BLaER1 (cell line): ENCODE results near the gene PTPN2.

Experiments used
- H3K27ac ChIP-seq: shearing (Covaris generic); formaldehyde crosslinking; 2 replicates; pipeline ENCODE4 v1.8.1; 2022
- H3K27me3 ChIP-seq: shearing (Covaris generic); formaldehyde crosslinking; 2 replicates; pipeline ENCODE4 v1.8.1; 2022
- H3K36me3 ChIP-seq: shearing (Covaris generic); formaldehyde crosslinking; 2 replicates; pipeline ENCODE4 v1.8.1; 2022
- H3K4me1 ChIP-seq: shearing (Covaris generic); formaldehyde crosslinking; 2 replicates; pipeline ENCODE4 v1.8.1; 2022
- H3K4me2 ChIP-seq: shearing (Covaris generic); formaldehyde crosslinking; 2 replicates; pipeline ENCODE4 v1.8.1; 2022
- H3K4me3 ChIP-seq: shearing (Covaris generic); formaldehyde crosslinking; 2 replicates; pipeline ENCODE4 v1.8.1; 2022
- H3K9ac ChIP-seq: shearing (Covaris generic); formaldehyde crosslinking; 2 replicates; pipeline ENCODE4 v1.8.1; 2022
- H3K9me3 ChIP-seq: shearing (Covaris generic); formaldehyde crosslinking; 2 replicates; pipeline ENCODE4 v1.8.1; 2022
- H4K20me1 ChIP-seq: shearing (Covaris generic); formaldehyde crosslinking; 2 replicates; pipeline ENCODE4 v1.8.1; 2022
- Cebpa-rat ChIP-seq: shearing (Covaris generic); IDR thresholded peaks from 2 replicates; pipeline ENCODE4 v1.8.1; 2022

PTPN2 gene

DNA sequence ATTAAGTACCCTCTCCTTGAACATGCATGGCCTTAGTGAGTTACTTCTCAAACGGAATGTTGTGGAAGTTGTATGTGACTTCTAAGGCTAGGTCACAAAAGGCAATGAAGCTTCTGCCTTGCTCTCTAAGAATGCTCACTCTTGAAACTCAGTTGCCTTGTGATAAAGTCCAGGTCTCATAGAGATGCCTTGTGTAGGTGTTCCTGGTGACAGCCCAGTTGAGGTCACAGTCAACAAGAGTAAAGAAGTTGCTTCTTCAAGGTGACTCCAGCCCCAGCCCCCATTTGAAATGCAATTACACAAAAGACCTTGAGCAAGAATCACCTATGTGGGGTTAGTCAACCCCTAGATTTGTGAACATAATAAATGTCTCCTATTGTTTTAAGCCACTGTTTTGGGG lies 35.6 kb downstream of the PTPN2 start:
- Histone ChIP-seq H3K9me3 (peaks cover 20% of the 10 kb centered on the region), H3K4me2 (no peak overlapping the region), H3K9ac (no peak overlapping the region), H3K4me3 (no peak overlapping the region), H4K20me1 (peaks cover 12% of the 10 kb centered on the region; the same call in 1 of the 2 replicates), H3K27ac (no peak overlapping the region), H3K27me3 (no peaks in the 10 kb centered on the region), H3K4me1 (peaks cover 28% of the 10 kb centered on the region), H3K36me3 (peaks cover 50% of the 10 kb centered on the region)
- no peak for TF ChIP-seq Cebpa-rat

DNA sequence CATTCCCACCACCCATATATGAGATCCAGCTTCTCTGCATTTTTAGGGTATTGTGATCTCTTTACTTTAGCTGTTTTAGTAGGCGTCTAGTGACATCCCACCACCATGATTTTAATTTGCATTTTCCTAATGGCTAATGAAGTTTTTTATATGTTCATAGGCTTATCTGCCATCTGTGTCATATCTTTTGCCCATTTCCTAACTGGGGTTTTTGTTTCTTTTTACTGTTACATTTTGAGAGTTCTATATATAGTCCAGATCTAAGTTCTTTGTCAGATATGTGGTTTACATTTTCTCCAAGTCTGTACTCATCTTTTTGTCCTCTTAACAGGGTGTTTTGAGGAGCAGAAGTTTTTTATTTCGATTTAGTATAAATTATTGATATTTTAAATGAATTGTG lies 39.6 kb downstream of the PTPN2 start:
- peaks cover 57% of the 10 kb centered on the region for H3K36me3 ChIP-seq
- no peak for TF ChIP-seq Cebpa-rat
- peak overlapping the region; percentile 72 for H3K4me2 ChIP-seq
- H3K9ac ChIP-seq, result no peak overlapping the region
- H3K4me3 ChIP-seq, result no peak overlapping the region
- H3K4me1 ChIP-seq, result peaks cover 41% of the 10 kb centered on the region
- H3K27me3 ChIP-seq, result no peaks in the 10 kb centered on the region
- H3K27ac ChIP-seq, result peak overlapping the region; percentile 32; the same call in 1 of the 2 replicates
- H4K20me1 ChIP-seq, result peaks cover 11% of the 10 kb centered on the region
- H3K9me3 ChIP-seq, result peaks cover 28% of the 10 kb centered on the region

DNA sequence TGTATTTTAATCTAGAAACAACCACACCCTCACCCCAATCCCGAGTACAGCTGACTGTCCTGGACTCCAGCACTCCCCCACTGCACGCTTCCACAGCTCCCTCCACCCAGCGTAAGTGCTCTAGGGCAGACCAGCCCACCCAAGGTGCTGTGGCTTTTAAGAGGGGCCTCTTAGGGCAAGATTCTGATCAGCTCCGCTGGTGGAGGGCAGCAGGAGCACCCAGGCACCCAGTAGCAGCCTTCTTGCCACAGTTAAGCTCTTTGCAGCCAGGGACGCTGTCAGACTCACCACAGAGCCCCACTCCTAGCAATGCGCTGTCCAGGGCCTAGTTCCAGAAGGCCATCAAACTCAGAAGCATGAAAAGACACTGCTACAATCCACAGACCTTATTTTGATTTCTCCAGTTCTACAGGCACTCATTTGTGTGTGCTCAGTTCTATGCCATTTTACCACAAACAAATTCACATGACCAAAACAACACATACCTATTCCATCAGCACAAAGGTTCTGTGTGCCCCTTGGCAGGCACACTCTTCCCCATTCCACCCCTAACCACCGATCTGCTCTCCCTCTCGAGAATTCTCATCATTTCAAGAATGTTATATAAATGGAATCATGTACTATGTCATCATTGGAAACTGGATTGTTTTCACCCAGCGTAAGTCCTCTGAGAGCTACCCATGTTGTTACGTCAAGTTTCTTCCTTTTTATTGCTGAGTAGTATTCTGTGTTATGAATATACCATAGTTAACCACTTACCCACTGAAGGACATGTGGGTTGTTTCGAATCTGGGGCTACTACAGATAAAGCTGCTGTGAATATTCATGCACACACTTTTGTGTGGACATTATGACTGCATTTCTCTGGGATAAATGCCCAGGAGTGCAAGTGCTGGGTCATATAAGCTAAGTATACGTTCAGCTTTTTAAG lies 40.4 kb downstream of the PTPN2 start:
- Histone ChIP-seq H3K36me3 (peaks cover 50% of the 10 kb centered on the region), H3K27ac (peak overlapping the region; percentile 32; the same call in 1 of the 2 replicates), H3K4me3 (no peak overlapping the region), H4K20me1 (peaks cover 14% of the 10 kb centered on the region), H3K27me3 (no peaks in the 10 kb centered on the region), H3K9me3 (peaks cover 27% of the 10 kb centered on the region), H3K4me1 (peaks cover 47% of the 10 kb centered on the region), H3K4me2 (peak overlapping the region; percentile 72), H3K9ac (no peak overlapping the region)
- TF ChIP-seq Cebpa-rat, result no peak

DNA sequence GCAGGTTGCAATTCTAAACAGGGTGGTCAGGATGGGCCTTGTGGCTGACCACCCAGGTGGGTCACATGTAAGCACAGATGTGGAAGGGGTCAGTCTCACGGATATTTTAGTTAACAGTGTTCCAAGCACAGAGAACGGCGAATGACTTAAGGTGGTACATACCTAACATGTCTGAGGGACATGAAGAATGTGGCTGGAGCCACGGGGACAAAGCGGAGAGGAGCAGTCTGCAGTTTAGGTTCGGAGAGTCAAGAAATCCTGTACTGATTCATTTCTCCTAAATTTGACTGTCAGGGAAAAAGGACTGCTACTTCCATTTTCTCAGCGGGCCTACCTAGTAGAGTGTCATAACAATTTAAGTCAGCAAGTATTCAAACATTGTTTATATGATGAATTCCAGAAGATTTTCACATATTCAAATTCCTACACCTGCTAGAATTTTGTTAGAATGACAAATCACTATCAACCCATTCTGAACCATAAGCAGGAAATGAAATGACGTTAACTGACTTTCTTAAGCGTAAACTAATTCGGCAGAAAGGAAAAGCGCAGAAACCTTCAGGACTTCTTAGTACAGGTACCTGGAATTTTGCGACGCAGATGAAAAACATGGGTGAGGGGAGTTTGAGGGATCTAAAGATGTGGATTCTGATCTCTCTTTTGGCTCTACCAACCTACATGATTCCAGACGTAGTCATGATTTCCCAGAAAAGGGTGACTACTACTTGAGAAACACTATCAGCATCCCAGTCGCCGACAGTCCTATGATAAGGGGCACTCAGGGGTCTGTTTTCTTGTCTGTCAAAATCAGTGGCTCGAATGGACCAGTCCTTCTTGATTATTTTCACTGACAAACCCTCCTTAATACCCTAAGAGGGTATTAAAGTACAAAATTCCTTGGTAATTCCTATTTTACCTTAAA lies 41.3 kb downstream of the PTPN2 start:
- Histone ChIP-seq H3K27ac (no peak overlapping the region), H3K27me3 (no peaks in the 10 kb centered on the region), H3K4me2 (no peak overlapping the region), H3K4me1 (peaks cover 56% of the 10 kb centered on the region), H3K9me3 (peaks cover 22% of the 10 kb centered on the region), H3K9ac (no peak overlapping the region), H3K4me3 (no peak overlapping the region), H4K20me1 (peaks cover 18% of the 10 kb centered on the region), H3K36me3 (peaks cover 44% of the 10 kb centered on the region)
- TF ChIP-seq Cebpa-rat, result no peak

DNA sequence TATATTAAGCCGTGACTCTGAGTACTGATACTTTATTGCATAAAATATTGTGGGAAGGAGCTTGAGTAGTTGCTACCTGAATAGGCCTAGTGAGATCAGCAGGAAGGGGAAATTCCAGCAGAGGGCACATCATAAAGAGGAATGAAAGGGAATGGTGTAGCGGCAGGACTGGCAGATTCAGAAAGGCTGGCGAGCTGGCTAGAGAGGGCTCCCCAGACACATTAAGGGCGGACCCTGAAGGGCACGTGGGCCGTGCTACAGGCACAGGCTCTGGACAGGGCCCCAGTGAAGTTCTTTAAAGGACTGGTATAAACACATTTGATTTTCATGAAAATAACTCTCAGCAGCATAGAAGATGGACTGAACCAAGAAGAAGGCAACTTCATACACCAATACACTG lies 43.0 kb downstream of the PTPN2 start:
- H3K9me3 ChIP-seq, result peaks cover 8% of the 10 kb centered on the region
- H3K36me3 ChIP-seq, result peaks cover 37% of the 10 kb centered on the region
- peaks cover 18% of the 10 kb centered on the region for H4K20me1 ChIP-seq
- H3K27me3 ChIP-seq, result no peaks in the 10 kb centered on the region
- peaks cover 61% of the 10 kb centered on the region for H3K4me1 ChIP-seq
- no peak overlapping the region for H3K4me2 ChIP-seq
- no peak overlapping the region for H3K4me3 ChIP-seq
- no peak for TF ChIP-seq Cebpa-rat
- H3K9ac ChIP-seq, result no peak overlapping the region
- no peak overlapping the region for H3K27ac ChIP-seq

DNA sequence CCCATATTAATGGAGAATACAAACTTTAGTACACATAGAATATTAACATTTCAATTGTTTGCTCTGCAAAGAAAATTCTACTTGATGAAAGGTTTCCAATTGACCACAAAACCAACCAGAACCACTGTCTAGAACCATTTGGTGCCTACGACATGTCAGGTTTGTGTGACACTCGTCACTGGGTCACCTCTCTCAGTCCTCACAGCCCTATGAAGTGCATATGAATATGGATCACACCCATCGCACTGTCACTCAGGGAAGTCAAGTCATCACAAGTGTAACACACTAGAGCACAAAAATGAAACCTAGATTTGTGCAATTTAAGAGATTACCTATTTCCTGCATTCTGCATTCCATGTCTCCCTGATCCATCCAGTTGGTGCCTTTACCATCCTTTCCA lies 43.7 kb downstream of the PTPN2 start:
- H3K4me3 ChIP-seq, result no peak overlapping the region
- peaks cover 59% of the 10 kb centered on the region for H3K4me1 ChIP-seq
- no peak overlapping the region for H3K27ac ChIP-seq
- H3K9me3 ChIP-seq, result peaks cover 8% of the 10 kb centered on the region
- peaks cover 41% of the 10 kb centered on the region for H3K36me3 ChIP-seq
- no peak overlapping the region for H3K9ac ChIP-seq
- no peak for TF ChIP-seq Cebpa-rat
- H4K20me1 ChIP-seq, result peaks cover 18% of the 10 kb centered on the region
- H3K27me3 ChIP-seq, result no peaks in the 10 kb centered on the region
- H3K4me2 ChIP-seq, result peak overlapping the region; percentile 81

DNA sequence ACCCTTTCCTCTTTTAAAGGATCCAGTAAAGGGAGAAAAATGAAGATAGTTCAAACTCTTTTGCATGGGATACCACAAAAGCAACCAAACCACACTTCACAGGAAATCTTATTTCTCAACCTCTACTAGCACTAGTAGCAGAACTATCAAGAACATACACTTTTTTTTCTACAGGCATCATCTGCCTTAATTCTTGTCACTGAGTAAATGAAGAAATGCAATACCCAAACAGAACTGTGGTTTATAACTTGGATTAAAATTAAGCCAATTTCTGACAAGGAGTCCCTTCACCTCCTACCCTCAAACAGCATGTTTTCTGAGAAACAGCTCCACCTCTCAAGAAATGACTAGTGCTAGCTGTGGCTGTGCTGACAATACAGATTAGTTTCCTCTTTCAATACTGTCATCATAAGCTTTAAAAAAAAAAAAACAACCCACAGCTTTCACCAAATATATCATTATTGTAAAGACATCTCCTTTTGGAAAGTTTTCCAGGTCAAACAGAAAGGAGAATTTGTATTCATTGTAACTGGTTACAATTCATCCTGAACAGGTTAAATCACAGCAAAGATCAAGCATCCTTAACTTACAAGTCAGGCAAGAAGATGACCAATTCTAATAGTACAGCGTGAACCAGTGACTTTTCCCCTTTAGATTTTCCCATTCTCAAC lies 44.4 kb downstream of the PTPN2 start:
- peaks cover 47% of the 10 kb centered on the region for H3K36me3 ChIP-seq
- no peak for TF ChIP-seq Cebpa-rat
- H3K4me2 ChIP-seq, result peak overlapping the region; percentile 81
- peak overlapping the region; percentile 59; the same call in 1 of the 2 replicates for H3K9ac ChIP-seq
- H3K27ac ChIP-seq, result peak overlapping the region; percentile 81
- H3K4me1 ChIP-seq, result peaks cover 52% of the 10 kb centered on the region
- H4K20me1 ChIP-seq, result peaks cover 18% of the 10 kb centered on the region
- H3K4me3 ChIP-seq, result no peak overlapping the region; the same call in 1 of the 2 replicates
- peaks cover 8% of the 10 kb centered on the region for H3K9me3 ChIP-seq
- no peaks in the 10 kb centered on the region for H3K27me3 ChIP-seq

DNA sequence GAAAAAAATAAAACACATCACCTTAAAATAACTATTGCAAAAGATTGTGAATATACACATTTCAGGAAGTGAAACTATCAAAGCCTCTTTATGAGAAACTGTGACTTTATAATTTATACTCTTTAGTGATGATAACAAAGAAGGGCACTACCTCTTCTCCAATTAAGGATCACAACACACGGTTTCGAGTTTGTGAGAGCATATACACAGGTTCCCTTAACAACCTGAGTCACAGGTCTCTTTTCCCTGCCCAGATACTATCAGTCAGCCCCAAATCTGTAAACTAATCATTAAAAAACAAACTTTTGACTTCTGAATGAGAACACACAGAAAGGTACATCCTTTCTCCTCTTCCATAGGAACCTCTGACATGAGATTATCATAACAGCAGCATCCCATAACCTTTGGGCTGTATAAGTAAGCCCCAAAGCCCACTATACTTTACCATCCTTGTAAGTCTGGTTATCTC lies 44.9 kb downstream of the PTPN2 start:
- Histone ChIP-seq H3K4me3 (no peak overlapping the region; the same call in 1 of the 2 replicates), H3K4me1 (peaks cover 47% of the 10 kb centered on the region), H4K20me1 (peaks cover 18% of the 10 kb centered on the region), H3K27me3 (no peaks in the 10 kb centered on the region), H3K4me2 (peak overlapping the region; percentile 81), H3K27ac (peak overlapping the region; percentile 81), H3K9ac (peak overlapping the region; percentile 59; the same call in 1 of the 2 replicates), H3K36me3 (peaks cover 52% of the 10 kb centered on the region), H3K9me3 (peaks cover 8% of the 10 kb centered on the region)
- no peak for TF ChIP-seq Cebpa-rat

DNA sequence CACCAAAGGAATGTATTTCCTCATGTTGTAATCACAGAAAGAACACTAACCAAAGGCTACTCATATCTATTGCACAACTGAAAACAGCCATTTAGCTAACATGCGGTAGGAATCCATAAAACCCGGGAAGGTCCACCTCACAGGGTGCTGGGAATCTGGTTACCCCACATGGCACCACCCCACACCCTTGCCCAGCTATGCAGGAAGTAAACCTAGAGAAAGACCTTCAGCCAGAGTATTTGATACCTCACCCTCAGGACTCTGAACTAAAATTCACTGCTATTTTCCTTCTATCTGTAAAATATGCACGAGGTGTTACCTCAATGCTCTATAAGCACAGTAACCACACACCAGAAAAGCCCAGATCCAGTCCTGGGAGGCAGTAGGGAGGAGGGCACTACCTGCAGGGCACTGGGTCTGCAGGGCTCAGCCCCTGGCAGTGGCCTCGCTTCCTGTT lies 45.8 kb downstream of the PTPN2 start:
- Histone ChIP-seq H3K4me2 (peak overlapping the region; percentile 81), H3K4me3 (no peak overlapping the region), H4K20me1 (peaks cover 18% of the 10 kb centered on the region), H3K27ac (peak overlapping the region; percentile 72), H3K9me3 (peaks cover 8% of the 10 kb centered on the region), H3K36me3 (peaks cover 56% of the 10 kb centered on the region), H3K9ac (no peak overlapping the region), H3K27me3 (no peaks in the 10 kb centered on the region), H3K4me1 (peaks cover 38% of the 10 kb centered on the region)
- peak; percentile 58 for TF ChIP-seq Cebpa-rat
